HG02870 (cell line): ENCODE data around the gene GATA2.

ENCODE experiments used
- ATAC-seq: cut with Tn5 transposase; IDR thresholded peaks from one replicate; pipeline ENCODE4 v1.9.1; 2021; ENCODE audit warnings: mild to moderate bottlenecking, moderate library complexity; ENCODE audit not compliant: unreplicated experiment

GATA2 gene

DNA sequence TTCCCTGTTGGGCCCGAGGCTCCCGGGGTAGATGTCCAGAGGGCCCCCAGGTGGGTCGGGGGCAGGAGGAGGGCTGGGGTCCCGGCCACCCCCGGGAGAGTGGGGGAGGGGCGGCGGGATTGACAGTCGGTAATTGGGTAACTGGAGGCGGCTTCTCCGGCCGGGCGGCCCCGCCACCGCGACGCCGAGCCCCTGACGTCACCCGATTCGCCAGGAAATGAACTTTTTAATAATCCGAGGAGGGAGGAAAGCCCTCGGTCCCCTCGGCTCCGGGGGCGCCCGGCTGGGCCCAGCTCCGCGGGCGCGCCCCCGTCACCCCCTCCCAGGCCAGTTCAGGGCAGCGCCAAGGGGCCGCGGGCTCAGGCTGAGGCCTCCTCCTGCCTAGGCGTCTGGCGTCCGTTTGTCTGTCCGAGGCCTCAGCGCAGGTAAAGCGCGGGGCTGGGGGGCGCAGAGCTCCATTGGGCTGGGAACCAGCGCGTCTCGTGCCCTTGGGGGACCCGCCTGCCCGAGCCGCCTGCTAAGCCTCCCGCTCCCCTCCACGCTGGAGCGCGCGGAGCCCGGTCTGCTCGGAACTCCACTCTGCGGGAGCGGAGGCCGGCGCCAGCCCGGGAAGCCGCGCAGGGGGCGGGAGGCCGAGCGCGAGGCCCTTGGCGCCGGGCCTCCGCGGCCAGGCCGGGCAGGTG lies 3.9 kb downstream of the GATA2 start:
- ATAC-seq = no peak

DNA sequence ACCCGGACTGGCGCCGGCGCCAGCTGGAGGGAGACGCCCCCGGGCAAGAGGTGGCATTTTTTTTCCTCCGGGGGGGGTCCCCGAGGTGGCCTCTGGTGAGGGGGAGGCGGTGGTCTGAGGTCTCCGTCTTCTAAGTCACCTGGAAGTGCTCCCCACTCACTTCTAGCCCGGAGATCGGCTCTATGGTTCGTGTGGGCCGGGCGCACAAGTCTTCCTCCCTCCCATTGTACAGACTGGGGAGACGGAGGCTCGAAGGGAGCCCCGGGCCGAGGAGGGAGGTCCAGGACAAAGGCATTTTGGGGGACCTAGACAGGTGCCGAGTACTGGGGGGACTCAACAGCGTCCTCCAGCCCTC lies 4.4 kb downstream of the GATA2 start:
- ATAC-seq = no peak

DNA sequence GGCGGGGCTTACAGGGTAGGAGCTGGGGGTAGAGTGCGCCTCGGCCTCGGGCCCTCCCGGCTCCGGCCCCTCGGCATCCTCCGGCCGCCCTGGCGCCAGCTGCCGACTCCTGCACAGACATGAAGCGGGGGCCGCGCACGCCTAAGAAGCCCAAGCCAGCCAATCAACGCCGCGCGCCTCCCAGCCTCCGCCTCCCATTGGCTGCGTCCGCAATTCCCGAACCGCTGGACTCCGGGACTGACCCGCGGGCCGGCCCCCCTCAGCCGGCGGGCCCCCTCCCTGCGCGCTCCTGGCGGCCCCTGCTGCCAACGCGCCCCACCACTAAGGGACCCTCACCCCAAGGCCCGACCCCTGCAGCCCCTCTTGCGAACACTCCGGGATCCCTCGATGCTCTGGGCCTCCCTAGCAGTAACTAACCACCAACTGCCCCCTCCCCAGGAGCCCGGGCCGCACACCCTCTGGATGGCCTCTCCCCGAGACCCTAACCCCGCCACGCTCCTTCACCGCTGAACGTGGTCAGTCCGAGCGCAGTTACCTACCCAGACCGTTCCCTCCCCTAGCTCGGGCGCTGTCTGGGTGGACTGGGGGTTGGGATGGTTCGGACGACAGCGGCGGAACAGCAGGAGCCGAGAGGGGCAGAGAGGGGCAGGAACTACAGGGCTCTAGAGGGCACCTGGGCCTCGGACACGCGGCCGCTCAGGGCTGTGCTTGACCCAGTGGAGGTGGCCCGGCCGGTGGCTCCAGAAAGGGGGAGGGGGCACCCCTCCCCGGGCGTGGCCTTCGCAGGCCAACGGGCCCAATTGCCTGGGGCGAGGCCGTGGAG lies 5.0 kb downstream of the GATA2 start:
- ATAC-seq = no peak

DNA sequence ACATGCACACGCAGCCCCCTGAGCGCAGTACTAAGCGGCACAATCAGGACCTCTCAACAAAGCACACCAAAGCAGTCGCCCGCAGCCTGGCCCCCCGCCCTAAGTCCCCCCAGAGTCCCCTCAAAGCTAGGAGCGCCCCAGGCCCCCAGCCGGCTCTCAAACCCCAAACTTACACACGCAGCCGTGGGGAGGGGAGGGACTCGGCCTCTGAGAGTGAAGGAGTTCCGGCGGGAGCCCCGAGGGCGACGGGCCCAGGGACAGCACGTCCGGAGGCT lies 5.5 kb downstream of the GATA2 start:
- no peak for ATAC-seq

DNA sequence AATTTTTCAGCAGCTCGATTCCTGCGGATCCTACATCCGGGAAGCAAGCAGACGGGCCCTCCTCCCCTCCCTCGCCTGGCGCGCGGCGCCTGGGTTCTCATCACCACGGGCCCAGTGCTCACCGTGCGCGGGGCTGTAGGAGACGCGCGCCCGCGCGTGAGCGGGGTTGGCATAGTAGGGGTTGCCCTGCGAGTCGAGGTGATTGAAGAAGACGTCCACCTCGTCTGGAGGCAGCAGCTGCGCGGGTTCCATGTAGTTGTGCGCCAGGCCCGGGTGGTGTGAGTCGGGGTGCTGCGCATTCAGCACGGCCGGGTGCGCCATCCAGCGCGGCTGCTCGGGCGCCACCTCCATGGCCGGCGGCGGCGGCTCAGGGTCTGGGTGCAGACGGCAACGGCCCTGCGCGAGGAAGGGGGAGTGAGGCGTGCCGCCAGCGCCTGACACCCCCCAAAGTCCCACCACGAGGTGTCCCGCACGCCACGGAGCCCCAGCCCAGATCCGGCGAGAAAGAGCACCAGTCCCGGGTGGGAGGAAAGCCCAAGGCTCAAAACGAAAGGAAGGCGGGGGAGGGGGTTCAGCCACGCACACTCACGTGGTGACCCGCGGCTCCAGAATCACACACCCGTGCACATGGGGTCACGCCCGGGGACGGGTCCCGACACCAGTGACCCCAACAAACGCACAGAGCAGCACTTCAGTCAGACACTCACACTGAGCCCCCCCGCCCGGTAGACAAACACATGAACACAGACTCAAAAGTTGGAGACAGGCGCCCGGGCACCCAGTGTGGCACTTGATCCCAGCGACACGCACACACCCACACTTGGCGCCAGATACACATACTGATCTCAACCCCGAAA lies 6.1 kb downstream of the GATA2 start:
- no peak for ATAC-seq

DNA sequence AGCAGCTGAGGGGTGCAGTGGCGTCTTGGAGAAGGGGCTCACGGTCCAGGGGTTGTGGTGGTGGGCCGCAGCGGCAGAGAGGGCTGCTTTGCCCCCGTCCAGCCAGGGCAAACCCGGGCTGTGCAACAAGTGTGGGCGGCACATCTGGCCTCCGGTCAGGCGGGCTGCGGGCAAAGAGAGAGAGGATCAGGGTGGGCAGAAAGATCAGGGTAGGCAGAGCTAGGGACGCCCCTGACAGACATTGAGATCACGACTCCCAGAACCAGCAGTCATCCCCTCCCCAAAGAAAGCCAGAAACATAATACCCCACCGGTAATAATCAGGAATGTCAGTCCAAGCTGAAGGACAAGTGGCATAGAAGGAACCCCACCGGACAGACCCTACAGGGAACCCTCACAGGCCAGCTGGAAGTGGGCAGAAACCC lies 6.8 kb downstream of the GATA2 start:
- ATAC-seq = no peak

DNA sequence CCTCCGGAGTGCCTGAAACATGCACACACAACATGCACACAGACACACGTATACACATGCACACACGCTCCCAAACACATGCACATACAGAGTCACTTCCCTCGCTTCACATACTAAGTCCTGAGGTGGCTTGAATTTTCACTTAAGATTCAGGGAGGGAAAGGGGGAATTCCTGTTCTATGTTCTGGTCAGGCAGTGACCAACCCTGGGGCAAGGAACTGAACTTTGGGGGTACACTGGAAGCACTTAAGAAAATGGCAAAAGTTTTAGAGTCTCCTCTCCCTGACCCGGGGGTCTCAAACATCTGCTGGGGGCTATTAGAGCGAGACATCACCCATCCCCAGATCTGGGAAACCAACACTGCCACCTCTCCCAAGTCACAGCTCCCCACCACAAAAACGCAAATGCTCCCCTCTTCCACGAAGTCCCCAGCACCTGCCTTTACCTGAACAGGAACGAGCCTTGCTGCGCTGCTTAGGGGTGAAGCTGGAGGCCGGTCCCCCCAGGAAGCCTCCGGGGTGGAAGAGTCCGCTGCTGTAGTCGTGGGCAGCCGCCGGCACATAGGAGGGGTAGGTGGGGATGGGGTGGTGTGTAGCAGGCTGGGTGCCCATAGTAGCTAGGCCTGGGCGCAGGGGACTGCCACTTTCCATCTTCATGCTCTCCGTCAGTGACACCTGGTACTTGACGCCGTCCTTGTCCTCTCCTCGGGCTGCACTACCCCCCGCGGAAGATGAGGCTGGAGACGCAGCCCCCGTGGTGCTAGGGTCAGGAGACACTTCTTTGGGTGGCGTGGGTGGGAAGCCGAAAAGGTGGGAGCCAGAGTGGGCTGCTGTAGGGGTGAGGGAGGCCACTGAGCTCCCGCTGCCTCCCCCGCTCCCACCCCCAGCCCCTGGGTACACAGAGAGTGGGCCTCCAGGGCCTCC lies 7.5 kb downstream of the GATA2 start:
- no peak for ATAC-seq

DNA sequence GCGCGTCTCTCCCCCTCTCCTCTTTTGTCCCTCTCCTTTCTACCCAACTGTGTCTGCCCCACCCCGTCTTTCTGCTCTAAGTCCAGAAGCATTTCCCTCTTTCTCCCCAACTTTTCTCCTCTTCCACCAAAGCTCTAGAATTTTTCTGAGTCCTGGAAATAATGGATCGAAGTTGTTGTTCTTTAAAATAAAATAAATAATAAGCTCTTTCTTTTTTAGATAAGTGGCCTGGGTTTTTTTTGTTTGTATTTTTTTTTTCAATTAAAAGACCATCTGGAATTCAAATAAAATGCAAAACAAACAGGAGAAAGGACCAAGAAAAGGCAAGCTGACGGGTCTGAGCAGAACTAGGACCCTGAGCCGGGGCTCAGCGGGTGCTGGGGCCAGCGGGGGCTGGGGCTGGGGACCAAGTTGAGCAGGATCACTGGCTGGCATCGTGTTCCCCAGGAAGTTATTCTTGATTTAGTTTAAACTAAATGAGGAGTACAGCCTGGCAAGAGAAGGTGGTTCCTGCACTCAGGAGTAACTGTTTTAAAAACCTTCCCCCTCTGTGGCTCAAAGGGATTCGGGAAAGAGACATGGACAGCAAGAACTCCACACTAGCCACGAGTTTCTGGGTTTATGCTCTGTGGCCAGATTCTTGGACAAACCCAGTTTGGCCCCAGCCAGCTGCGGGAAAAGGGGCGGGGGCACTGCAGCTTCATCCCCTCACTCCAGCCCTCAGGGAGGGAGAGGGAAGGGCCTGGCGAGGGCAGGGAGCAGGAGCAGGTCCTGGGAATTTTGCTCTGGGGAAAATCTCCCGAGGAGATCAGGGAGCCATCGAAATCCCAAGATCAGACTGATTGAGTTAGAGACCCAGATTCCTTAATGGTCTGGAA lies 8.4 kb downstream of the GATA2 start:
- no peak for ATAC-seq

DNA sequence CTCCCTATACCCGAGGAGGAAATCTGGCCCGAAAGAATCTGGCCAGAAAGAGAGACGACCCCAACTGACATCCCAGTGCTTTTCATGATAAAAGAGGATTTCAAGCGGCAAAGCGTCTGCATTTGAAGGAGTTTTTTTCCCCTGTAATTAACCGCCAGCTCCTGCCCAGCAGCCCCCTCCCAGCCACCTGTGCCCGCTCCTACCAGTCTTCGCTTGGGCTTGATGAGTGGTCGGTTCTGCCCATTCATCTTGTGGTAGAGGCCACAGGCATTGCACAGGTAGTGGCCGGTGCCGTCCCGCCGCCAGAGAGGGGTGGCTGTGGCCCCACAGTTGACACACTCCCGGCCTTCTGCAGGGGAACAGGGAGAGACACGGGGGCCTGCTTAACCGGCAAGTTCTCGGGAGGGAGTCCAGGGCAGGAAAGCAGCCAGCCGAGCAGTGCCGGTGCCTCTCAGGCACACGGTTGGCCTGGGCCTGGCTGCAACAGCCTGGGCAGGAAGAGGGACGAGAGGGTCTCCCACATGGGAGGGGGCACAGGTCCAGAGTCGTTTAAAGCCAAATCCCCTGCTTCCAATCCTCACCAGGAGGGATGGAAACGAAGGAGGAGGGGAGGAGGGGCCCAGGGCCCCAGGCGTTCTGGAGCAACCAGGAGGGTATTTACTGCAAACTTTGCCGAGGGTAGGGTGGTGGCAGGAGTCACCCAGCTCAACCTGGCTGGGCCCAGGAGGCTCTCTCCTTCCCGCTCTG lies 9.2 kb downstream of the GATA2 start:
- ATAC-seq = no peak

DNA sequence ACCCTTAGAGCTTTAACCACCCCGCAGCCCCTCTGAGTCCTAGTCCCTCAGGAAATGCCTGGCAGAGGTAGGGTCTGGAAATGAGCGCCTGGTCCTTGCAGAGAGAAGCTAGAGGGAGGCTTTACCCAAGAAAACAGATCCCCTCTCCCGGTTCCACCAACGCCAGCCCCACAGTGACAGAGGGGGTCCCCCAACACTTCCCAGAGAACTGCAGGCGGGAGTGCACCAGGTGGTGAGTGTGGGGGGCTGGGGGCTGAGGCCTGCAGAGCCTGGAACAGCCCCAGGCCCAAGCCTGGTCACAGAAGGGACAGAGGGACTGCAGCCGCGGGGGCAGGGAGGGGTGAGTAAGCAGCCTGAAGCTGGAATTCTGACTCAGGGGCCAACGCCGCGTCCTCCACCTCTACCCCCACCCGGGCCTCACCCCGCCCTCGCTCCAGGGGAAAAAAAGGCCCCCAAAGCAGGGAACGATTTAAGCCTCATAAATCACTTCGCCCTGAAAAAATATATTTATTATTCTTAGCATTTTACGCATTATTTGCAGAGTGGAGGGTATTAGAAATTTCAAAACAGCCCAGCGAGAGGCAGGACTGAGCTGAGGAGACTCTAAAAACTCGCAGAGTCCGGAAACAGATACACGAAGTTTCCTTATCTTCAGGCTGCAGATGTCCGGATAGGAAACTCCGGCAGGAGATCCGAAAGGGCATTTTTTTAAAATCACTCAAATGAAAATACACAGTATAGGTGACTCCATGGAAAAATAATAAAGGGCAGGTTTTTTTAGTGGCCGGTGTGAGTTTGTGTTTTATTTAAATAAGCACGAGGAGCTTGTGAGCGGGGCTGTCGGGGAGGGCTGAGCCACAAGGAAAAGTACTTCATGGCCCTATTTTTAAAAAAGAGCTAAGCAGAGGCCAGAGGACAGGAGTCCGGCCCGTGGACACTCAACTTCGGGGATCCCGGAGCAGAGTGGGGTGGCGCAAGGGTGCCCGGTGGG lies 10.0 kb downstream of the GATA2 start:
- ATAC-seq = no peak

DNA sequence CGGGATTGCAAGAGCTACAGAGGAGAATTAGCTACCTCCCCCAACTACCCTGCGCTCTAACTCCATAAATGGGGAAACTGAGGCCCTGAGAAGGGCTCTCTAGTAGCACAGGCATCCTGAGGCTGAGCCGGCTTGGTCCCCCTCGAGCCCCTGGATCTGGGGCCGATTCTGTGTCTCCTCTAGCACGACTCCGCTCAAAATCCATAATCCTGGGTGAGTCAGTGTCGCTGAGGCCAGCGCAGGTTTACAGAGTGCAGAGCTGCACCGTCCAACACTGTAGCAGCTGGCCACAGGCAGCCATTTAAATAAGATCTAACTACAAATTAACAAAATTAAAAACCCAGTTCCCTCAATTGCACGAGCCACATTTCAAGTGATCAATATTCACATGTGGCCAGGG lies 10.8 kb downstream of the GATA2 start:
- no peak for ATAC-seq

DNA sequence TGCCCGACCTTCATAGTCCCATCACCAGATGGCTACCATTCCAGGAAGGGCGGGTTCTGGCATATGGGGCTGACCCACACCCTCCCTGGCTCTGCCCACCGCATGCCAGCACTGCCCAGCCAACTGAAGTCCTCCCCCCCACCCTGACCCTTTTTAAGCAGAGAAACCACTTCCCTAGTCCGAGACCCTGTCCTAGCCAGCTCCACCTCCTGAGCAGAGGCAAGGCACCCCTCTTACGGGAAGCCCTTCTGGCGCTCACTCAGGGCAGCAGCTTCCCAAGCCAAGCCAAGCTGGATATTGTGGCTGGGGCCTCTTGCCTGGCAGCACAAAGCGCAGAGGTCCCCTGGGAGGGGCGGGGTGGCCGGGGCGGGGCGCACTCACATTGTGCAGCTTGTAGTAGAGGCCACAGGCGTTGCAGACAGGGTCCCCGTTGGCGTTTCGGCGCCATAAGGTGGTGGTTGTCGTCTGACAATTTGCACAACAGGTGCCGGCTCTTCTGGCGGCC lies 11.5 kb downstream of the GATA2 start:
- no peak for ATAC-seq

DNA sequence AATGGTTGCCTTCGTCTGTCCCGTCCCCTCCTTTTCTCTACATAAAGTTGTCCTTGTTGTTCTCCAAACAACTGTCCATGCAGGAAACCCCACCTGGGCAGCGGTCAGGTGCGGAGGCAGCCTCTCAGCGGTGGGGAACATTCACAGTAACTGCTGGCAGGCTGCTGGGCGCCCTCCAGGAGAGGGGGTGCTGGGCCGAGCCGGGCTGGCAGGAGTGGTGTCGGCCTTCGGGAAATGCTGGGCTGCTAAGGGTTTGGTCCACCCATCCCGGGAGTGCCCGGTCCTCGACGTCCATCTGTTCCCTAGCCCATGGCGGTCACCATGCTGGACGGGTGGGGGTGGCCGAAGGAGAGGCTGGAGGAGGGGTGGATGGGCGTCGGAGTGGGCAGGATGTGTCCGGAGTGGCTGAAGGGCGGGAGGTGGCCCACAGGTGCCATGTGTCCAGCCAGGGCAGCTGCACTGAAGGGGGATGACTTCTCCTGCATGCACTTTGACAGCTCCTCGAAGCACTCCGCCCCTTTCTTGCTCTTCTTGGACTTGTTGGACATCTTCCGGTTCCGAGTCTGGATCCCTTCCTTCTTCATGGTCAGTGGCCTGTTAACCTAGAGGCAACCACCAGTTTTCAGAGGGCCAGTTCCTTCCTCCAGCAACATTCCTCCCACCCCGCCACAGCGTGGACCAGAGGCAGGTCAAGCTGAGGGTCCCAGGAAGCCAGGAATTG lies 12.1 kb downstream of the GATA2 start:
- ATAC-seq = no peak

DNA sequence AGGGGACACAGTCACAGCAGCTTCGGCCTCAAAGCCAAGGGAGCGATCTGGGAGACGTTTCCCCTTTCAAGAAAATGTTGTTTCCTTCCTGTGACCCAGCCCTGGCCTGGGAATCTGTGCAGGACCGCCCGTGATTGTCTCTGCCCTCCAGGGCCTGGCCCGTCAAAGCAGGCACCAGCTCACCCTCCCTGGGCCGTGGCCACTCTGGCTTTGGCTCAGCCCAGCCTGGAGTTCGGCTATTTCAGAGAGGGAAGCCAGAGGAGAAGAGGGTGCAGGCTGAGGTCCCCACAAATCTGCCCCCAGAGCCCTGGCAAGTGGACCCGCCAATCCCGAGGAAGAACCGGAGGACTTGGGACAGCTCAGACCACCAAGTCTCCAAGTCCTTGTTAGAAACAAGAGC lies 12.7 kb downstream of the GATA2 start:
- ATAC-seq = no peak

DNA sequence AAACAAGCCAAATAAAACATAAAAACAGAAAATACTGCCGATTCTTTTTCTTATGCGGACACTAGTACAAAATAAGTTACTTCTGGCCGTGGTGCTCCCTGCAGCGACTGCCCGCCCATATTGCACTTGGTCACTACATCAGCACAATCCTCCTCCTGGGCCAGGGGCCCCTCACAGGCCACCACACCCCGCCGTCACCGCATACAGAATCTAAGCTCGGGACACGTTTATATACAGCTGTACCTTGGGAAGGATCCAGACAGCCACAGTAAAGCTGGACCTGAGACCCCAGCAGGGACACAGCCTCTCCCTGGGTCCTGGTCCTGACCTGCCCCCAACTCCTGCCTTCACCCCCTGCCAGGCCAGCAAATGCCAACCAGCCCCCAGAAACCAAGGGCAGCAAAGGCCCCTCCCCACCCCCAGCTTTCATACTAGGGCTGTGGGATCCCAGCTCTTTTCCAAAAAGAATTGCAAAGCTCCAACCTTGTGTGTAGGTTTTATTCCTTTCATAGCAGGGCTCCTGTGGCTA lies 13.4 kb downstream of the GATA2 start:
- ATAC-seq = no peak

DNA sequence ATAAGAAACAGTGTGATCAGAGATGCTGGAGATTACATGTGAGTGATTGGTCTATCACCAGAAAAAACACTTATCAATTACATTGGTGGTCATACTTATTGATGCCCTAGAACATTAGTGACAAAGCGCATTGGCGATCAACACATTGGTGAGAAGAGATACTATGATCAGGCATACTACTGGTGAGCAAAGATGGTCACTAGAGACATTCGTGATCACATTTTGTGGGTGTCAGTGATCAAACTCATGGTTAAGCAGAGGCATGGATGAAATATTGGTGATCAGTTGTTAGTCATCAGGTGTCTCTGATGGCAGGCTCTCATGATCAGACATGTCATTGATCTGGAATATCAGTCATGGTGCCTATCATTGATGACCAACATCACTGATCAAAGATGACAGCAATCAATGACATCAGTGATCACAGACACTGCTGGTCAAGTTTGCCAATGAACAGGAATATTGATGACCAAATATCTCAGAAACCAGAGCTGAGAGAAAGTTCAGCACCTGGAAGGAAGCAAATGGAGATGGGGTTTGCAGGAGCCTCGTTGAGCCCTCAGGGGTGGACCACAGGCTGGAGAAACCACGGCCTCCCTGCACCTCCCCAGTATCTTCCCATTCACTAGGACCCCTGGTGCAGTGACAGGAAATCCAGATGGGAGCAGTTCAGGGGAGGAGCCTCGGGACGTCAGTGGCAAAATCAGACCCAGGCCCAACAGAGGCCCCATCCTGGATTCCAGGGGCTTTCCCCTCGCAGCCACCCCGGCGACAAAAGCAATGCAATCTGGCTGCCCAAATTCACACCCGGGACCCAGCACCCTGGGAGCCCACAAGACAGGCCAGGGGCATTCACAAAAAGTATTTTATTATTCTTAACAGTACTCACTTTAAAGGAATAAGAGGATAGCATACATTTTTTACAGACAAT lies 14.2 kb downstream of the GATA2 start:
- no peak for ATAC-seq
